Trophoblast cell (in vitro differentiated cells and primary cell): Measurements from ENCODE around the gene DIS3L.

Experiments
- DNase-seq, 2 donors: peaks; one replicate each; pipeline ENCODE4 v3.0.0-alpha.2; 2016
- H2AFZ ChIP-seq: 2 replicates; pipeline ENCODE4 v1.6.1; 2013; ENCODE audit warnings: low read length, moderate library complexity, mild to moderate bottlenecking; ENCODE audit not compliant: insufficient read depth, poor library complexity
- H2AK5ac ChIP-seq: 2 replicates; pipeline ENCODE4 v1.6.1; 2013; ENCODE audit warnings: mild to moderate bottlenecking, low read length
- H2BK120ac ChIP-seq: 2 replicates; pipeline ENCODE4 v1.6.1; 2013; ENCODE audit warnings: low read length, mild to moderate bottlenecking, moderate library complexity; ENCODE audit not compliant: insufficient read depth, poor library complexity
- H2BK12ac ChIP-seq: 2 replicates; pipeline ENCODE4 v1.6.1; 2013; ENCODE audit warnings: mild to moderate bottlenecking, low read length, moderate library complexity
- H2BK5ac ChIP-seq: 2 replicates; pipeline ENCODE4 v1.6.1; 2013; ENCODE audit warnings: low read length, low read depth, moderate library complexity, mild to moderate bottlenecking; ENCODE audit not compliant: poor library complexity
- H3K14ac ChIP-seq: 2 replicates; pipeline ENCODE4 v1.6.1; 2013; ENCODE audit warnings: mild to moderate bottlenecking, low read length
- H3K18ac ChIP-seq: 2 replicates; pipeline ENCODE4 v1.6.1; 2013; ENCODE audit warnings: mild to moderate bottlenecking, low read length
- H3K23ac ChIP-seq: 2 replicates; pipeline ENCODE4 v1.6.1; 2013; ENCODE audit warnings: low read length
- H3K27ac ChIP-seq: 2 replicates; pipeline ENCODE4 v1.5.1; 2013; ENCODE audit warnings: low read depth, mild to moderate bottlenecking, inconsistent platforms, low read length, moderate library complexity
- H3K27me3 ChIP-seq: 2 replicates; pipeline ENCODE4 v1.6.1; 2013; ENCODE audit warnings: inconsistent platforms, mild to moderate bottlenecking, low read length, moderate library complexity; ENCODE audit not compliant: insufficient read depth
- H3K36me3 ChIP-seq, 2 experiments: 1 replicate in 1 of 2; 2 replicates in 1 of 2; pipeline ENCODE4 v1.6.1; 2013; ENCODE audit warnings: low read length in 2 of 2, mild to moderate bottlenecking in 2 of 2, moderate library complexity in 1 of 2; ENCODE audit not compliant: insufficient read depth in 2 of 2, control insufficient read depth in 1 of 2
- H3K4ac ChIP-seq: 2 replicates; pipeline ENCODE4 v1.6.1; 2013; ENCODE audit warnings: low read depth, mild to moderate bottlenecking, low read length, moderate library complexity
- H3K4me1 ChIP-seq, 2 experiments: 1 replicate in 1 of 2; 2 replicates in 1 of 2; pipeline ENCODE4 v1.6.1; 2013; ENCODE audit warnings: low read length in 2 of 2, mild to moderate bottlenecking in 2 of 2, moderate library complexity in 1 of 2; ENCODE audit not compliant: insufficient read depth in 2 of 2, control insufficient read depth in 1 of 2
- H3K4me2 ChIP-seq: 2 replicates; pipeline ENCODE4 v1.6.1; 2013; ENCODE audit warnings: inconsistent platforms, mild to moderate bottlenecking, low read length, moderate library complexity
- H3K4me3 ChIP-seq: 2 replicates; pipeline ENCODE4 v1.5.1; 2013; ENCODE audit warnings: mild to moderate bottlenecking, low read depth, low read length, inconsistent platforms
- H3K79me1 ChIP-seq: one replicate; pipeline ENCODE4 v1.6.1; 2013; ENCODE audit warnings: low read length
- H3K79me2 ChIP-seq: 2 replicates; pipeline ENCODE4 v1.6.1; 2013; ENCODE audit warnings: low read length, mild to moderate bottlenecking; ENCODE audit not compliant: control insufficient read depth, insufficient read depth, poor library complexity
- H3K9ac ChIP-seq: 2 replicates; pipeline ENCODE4 v1.6.1; 2013; ENCODE audit warnings: mild to moderate bottlenecking, low read length
- H3K9me3 ChIP-seq: 2 replicates; pipeline ENCODE4 v1.6.1; 2013; ENCODE audit warnings: low read depth, mild to moderate bottlenecking, control low read depth, inconsistent platforms, low read length; ENCODE audit not compliant: insufficient read depth
- H4K12ac ChIP-seq: 2 replicates; pipeline ENCODE4 v1.6.1; 2013; ENCODE audit warnings: low read depth, mild to moderate bottlenecking, low read length, moderate library complexity
- H4K8ac ChIP-seq: 2 replicates; pipeline ENCODE4 v1.6.1; 2013; ENCODE audit warnings: low read depth, mild to moderate bottlenecking, low read length, moderate library complexity
- H4K91ac ChIP-seq: one replicate; pipeline ENCODE4 v1.6.1; 2013; ENCODE audit warnings: low read depth, mild to moderate bottlenecking, low read length, moderate library complexity
- WGBS: extraction: QIAGEN DNeasy Blood & Tissue Kit; methylation state at CpG from one replicate; pipeline ENCODE4 v1.1.7; 2013; ENCODE audit warnings: missing lambda C conversion rate; ENCODE audit not compliant: insufficient read length, insufficient coverage; ENCODE audit errors: extremely low coverage; 5-methylcytosine and 5-hydroxymethylcytosine counted together

DIS3L gene

DNA sequence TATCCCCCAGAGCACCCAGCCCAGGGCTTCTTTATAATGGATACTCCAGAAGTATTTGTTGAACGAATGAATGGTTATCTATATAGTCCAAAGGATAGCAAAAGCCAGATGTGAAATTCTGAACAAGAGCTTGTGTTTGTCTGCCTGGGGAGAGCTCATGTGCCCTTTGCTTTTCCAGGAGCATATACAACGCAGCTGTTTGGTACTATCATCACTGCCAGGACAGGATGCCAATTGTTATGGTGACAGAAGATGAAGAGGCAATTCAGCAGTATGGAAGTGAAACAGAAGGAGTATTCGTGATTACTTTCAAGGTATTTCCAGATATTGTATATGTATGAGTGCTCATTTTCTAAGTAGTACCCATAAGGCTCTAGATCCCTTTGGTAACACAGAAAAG, 15.2 kb downstream of the DIS3L start:
- Histone ChIP-seq H4K12ac (no peak overlapping the region), H4K8ac (no peak overlapping the region), H3K23ac (no peak overlapping the region), H3K27me3 (no peaks in the 10 kb centered on the region), H3K4me2 (no peak overlapping the region), H3K79me2 (no peaks in the 10 kb centered on the region), H3K9me3 (no peaks in the 10 kb centered on the region), H2AFZ (no peak overlapping the region), H3K79me1 (no peaks in the 10 kb centered on the region), H3K4me3 (no peak overlapping the region), H3K9ac (no peak overlapping the region), H3K36me3 (peaks cover 4 to 5% of the 10 kb centered on the region in 2 experiments), H3K14ac (no peak overlapping the region), H2BK12ac (no peak overlapping the region), H3K18ac (no peak overlapping the region), H2BK120ac (no peak overlapping the region), H3K4me1 (no peaks in the 10 kb centered on the region), H3K27ac (no peak overlapping the region), H3K4ac (no peak overlapping the region), H2BK5ac (no peak overlapping the region), H2AK5ac (no peak overlapping the region), H4K91ac (no peak overlapping the region)
- WGBS = no CpG with 5 or more reads among the region's 3 CpGs
- no peak for DNase-seq

- H3K4me1 ChIP-seq = no peaks in the 10 kb centered on the region
- no peak overlapping the region for H3K4me2 ChIP-seq
- no peak overlapping the region for H2AFZ ChIP-seq
- peaks cover 4 to 7% of the 10 kb centered on the region in 2 experiments for H3K36me3 ChIP-seq
- no peaks in the 10 kb centered on the region for H3K27me3 ChIP-seq
- no peak overlapping the region for H4K91ac ChIP-seq
- no peak overlapping the region for H3K4me3 ChIP-seq
- DNase-seq = no peak
- no peak overlapping the region for H4K12ac ChIP-seq
- H2AK5ac ChIP-seq = no peak overlapping the region
- WGBS = no CpG with 5 or more reads among the region's 3 CpGs
- no peak overlapping the region for H3K27ac ChIP-seq
- no peak overlapping the region for H3K23ac ChIP-seq
- no peak overlapping the region for H3K14ac ChIP-seq
- H2BK120ac ChIP-seq = no peak overlapping the region
- no peak overlapping the region for H3K18ac ChIP-seq
- no peak overlapping the region for H2BK12ac ChIP-seq
- no peaks in the 10 kb centered on the region for H3K9me3 ChIP-seq
- H3K4ac ChIP-seq = no peak overlapping the region
- no peak overlapping the region for H3K9ac ChIP-seq
- H2BK5ac ChIP-seq = no peak overlapping the region
- no peaks in the 10 kb centered on the region for H3K79me1 ChIP-seq
- H4K8ac ChIP-seq = no peak overlapping the region
- H3K79me2 ChIP-seq = no peaks in the 10 kb centered on the region
Observed at GRCh38 chr15:66309828-66310227, 16.5 kb downstream of the DIS3L start.

DNA sequence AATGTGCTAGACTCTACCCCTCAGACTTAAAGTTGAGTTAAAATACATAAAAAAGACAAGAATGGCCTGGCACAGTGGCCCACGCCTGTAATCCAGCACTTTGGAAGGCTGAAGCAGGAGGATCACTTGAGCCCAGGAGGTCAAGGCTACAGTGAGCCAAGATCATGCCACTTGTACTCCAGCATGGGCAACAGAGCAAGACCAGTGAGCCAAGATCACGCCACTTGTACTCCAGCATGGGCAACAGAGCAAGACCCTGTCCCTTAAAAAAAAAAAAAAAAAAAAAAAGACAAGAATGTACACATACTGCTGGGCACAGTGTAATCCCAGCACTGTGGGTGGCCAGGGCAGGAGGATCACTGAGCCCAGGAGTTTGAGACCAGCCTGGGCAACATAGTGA, 17.4 kb downstream of the DIS3L start:
- Histone ChIP-seq H4K12ac (no peak overlapping the region), H2BK12ac (no peak overlapping the region), H3K4ac (no peak overlapping the region), H3K36me3 (peaks cover 6 to 9% of the 10 kb centered on the region in 2 experiments), H3K79me1 (no peaks in the 10 kb centered on the region), H2BK5ac (no peak overlapping the region), H3K23ac (no peak overlapping the region), H3K9me3 (no peaks in the 10 kb centered on the region), H4K8ac (no peak overlapping the region), H3K9ac (no peak overlapping the region), H3K4me3 (no peak overlapping the region), H2AK5ac (no peak overlapping the region), H4K91ac (no peak overlapping the region), H2BK120ac (no peak overlapping the region), H3K4me2 (no peak overlapping the region), H3K27me3 (no peaks in the 10 kb centered on the region), H2AFZ (no peak overlapping the region), H3K4me1 (no peaks in the 10 kb centered on the region), H3K79me2 (no peaks in the 10 kb centered on the region), H3K18ac (no peak overlapping the region), H3K14ac (no peak overlapping the region), H3K27ac (no peak overlapping the region)
- no peak for DNase-seq
- WGBS = no CpG with 5 or more reads among the region's 2 CpGs

DNA sequence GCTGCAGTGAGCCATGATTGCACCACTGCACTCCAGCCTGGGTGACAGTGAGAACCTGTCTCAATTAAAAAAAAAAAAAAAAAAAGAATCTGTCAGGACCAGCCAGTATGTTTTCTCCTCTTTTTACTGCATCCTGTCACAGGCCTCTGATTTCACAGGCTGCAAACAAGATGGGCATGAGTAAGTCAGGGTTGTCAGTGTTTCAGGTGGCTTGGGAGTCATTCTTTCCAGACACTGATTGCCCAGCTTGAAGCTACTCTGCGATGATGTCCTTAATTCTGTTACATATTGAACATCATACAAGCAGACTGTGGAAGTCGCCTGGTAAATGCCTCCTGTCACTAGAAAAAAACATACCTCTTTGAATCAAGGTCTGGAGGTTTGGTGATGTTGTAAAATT, 18.8 kb downstream of the DIS3L start:
- H2BK120ac ChIP-seq = no peak overlapping the region
- H3K9me3 ChIP-seq = no peaks in the 10 kb centered on the region
- no peak overlapping the region for H3K23ac ChIP-seq
- no peak overlapping the region for H3K9ac ChIP-seq
- DNase-seq = no peak
- no peak overlapping the region for H2AK5ac ChIP-seq
- H2BK12ac ChIP-seq = no peak overlapping the region
- no peak overlapping the region for H3K27ac ChIP-seq
- WGBS = no CpG with 5 or more reads among the region's 2 CpGs
- H3K27me3 ChIP-seq = no peaks in the 10 kb centered on the region
- H3K4me2 ChIP-seq = no peak overlapping the region
- no peaks in the 10 kb centered on the region for H3K4me1 ChIP-seq
- no peak overlapping the region for H3K14ac ChIP-seq
- H3K79me2 ChIP-seq = no peaks in the 10 kb centered on the region
- H3K36me3 ChIP-seq = peaks cover 6 to 9% of the 10 kb centered on the region in 2 experiments
- H4K8ac ChIP-seq = no peak overlapping the region
- H2BK5ac ChIP-seq = no peak overlapping the region
- no peak overlapping the region for H4K91ac ChIP-seq
- H2AFZ ChIP-seq = no peak overlapping the region
- no peak overlapping the region for H3K18ac ChIP-seq
- H3K4me3 ChIP-seq = no peak overlapping the region
- no peaks in the 10 kb centered on the region for H3K79me1 ChIP-seq
- no peak overlapping the region for H3K4ac ChIP-seq
- no peak overlapping the region for H4K12ac ChIP-seq
